ENCODE data around the gene ATF6B. TPM values are rescaled to one million over a fixed set of nuclear protein-coding genes. Genes with fewer than 3 reads are reported as not detected.
A peak's percentile ranks its signal among the peaks of the same experiment; 100 is the strongest.

Gene ATF6B
- total and polyA plus RNA-seq, 2 of the 13 experiments (the other 11 are each of a cell fraction or from before 2014, with no cell fraction given) = 18.1 to 44.0 TPM

- 0 out of 2 replicates have a peak, but pooled peaks have one; percentile 51 for TF ChIP-seq NFKBIZ (CRISPR knock-in tag; IDR thresholded peaks at IDR 0.05)
- peak; percentile 78; the same call in 1 of the 2 replicates for TF ChIP-seq PRDM10 (CRISPR knock-in tag; IDR thresholded peaks at IDR 0.05; ENCODE audit: low read depth)
- peak; percentile 64; the same call in 1 of the 2 replicates for TF ChIP-seq ZNF263 (CRISPR knock-in tag; IDR thresholded peaks at IDR 0.05)
- TF ChIP-seq RFXAP (CRISPR knock-in tag; IDR thresholded peaks at IDR 0.05; ENCODE audit: borderline replicate concordance) = peak; percentile 53; the same call in 1 of the 2 replicates
- TF ChIP-seq REST (IDR thresholded peaks at IDR 0.05; ENCODE audit: borderline replicate concordance in 1 of 2, low read depth in 1 of 2, low read length in 2 of 2) = no peak
- no peak for TF ChIP-seq KLF9 (CRISPR knock-in tag; IDR thresholded peaks at IDR 0.05; ENCODE audit: low read depth)
- TF ChIP-seq ZNF678 (CRISPR knock-in tag; IDR thresholded peaks at IDR 0.05) = no peak
- no peak for TF ChIP-seq ATF3 (CRISPR knock-in tag; IDR thresholded peaks at IDR 0.05)
- no peak for TF ChIP-seq HOMEZ (CRISPR knock-in tag; IDR thresholded peaks at IDR 0.05; ENCODE audit: low read depth)
- no peak for TF ChIP-seq PLSCR1 (CRISPR knock-in tag; IDR thresholded peaks at IDR 0.05; ENCODE audit: borderline replicate concordance)
- peak; percentile 70; the same call in 1 of the 2 replicates for TF ChIP-seq MYC (CRISPR knock-in tag; IDR thresholded peaks at IDR 0.05; ENCODE audit: borderline replicate concordance)
- no peak for TF ChIP-seq ASH2L (IDR thresholded peaks at IDR 0.05; ENCODE audit: insufficient read length, low read depth, low read length)
- TF ChIP-seq SNAPC2 (CRISPR knock-in tag; IDR thresholded peaks at IDR 0.05) = no peak
- no peak for TF ChIP-seq ARID3A (IDR thresholded peaks at IDR 0.05; ENCODE audit: low read depth, low read length)
Observed at GRCh38 chr6:32087574-32088486, 40.2 kb downstream of the ATF6B start (continued).

Data from HepG2 (cell line).